Measurements from ENCODE around the gene AHCTF1.
"Not testable (repeated sequence)": the region's sequence is repeated elsewhere in the genome, so short reads cannot be mapped to it uniquely, and the experiment has no call there.

The AHCTF1 gene

GRCh38 chr1:246923900-246924299, 7.8 kb downstream of the AHCTF1 start:
- no peak overlapping the region for H3K4me3 ChIP-seq (replicated peaks in 1 of 2; ENCODE audit: low read depth in 2 of 2, low read length in 2 of 2)
- DNase-seq (ENCODE audit: low read depth in 2 of 2), result no peak
- no peak for TF ChIP-seq CTCF (IDR thresholded peaks at IDR 0.05; ENCODE audit: low read depth, low read length)

GRCh38 chr1:246923482-246923881, 8.3 kb downstream of the AHCTF1 start:
- peak in 1 of 2 donors; percentile 25 for DNase-seq (ENCODE audit: low read depth in 2 of 2)
- no peak for TF ChIP-seq CTCF (IDR thresholded peaks at IDR 0.05; ENCODE audit: low read depth, low read length)

GRCh38 chr1:246921481-246921880, 10.3 kb downstream of the AHCTF1 start:
- H3K4me3 ChIP-seq (replicated peaks in 1 of 2; ENCODE audit: low read depth in 2 of 2, low read length in 2 of 2), result no peak overlapping the region
- no peak for TF ChIP-seq CTCF (IDR thresholded peaks at IDR 0.05; ENCODE audit: low read depth, low read length)
- no peak for DNase-seq (ENCODE audit: low read depth in 2 of 2)

More at GRCh38 chr1:246923482-246923881, 8.3 kb downstream of the AHCTF1 start:
- no peak overlapping the region for H3K4me3 ChIP-seq (replicated peaks in 1 of 2; ENCODE audit: low read depth in 2 of 2, low read length in 2 of 2)

GRCh38 chr1:246919902-246920301, 11.8 kb downstream of the AHCTF1 start:
- DNase-seq (ENCODE audit: low read depth in 2 of 2), result no peak
- no peak for TF ChIP-seq CTCF (IDR thresholded peaks at IDR 0.05; ENCODE audit: low read depth, low read length)
- no peak overlapping the region for H3K4me3 ChIP-seq (replicated peaks in 1 of 2; ENCODE audit: low read depth in 2 of 2, low read length in 2 of 2)

- DNase-seq (ENCODE audit: low read depth in 2 of 2); H3K4me3 ChIP-seq (replicated peaks in 1 of 2; ENCODE audit: low read depth in 2 of 2, low read length in 2 of 2): not testable (repeated sequence)
Observed at GRCh38 chr1:246916026-246916923, 15.5 kb downstream of the AHCTF1 start.

- H3K4me3 ChIP-seq (replicated peaks in 1 of 2; ENCODE audit: low read depth in 2 of 2, low read length in 2 of 2), result no peak overlapping the region
- TF ChIP-seq CTCF (IDR thresholded peaks at IDR 0.05; ENCODE audit: low read depth, low read length), result peak; percentile 53
- DNase-seq (ENCODE audit: low read depth in 2 of 2), result peak; percentile 76 to 79
Observed at GRCh38 chr1:246907472-246907871, 24.3 kb downstream of the AHCTF1 start.

GRCh38 chr1:246906833-246907232, 24.9 kb downstream of the AHCTF1 start:
- DNase-seq (ENCODE audit: low read depth in 2 of 2), result no peak

More at GRCh38 chr1:246906833-246907232, 24.9 kb downstream of the AHCTF1 start:
- H3K4me3 ChIP-seq (replicated peaks in 1 of 2; ENCODE audit: low read depth in 2 of 2, low read length in 2 of 2), result no peak overlapping the region
- TF ChIP-seq CTCF (IDR thresholded peaks at IDR 0.05; ENCODE audit: low read depth, low read length), result no peak

Data from cardiac fibroblast (primary cell).